PFSK-1 (cell line): Measurements from ENCODE around the gene ATXN1.

Experiments
- POLR2AphosphoS5 ChIP-seq: IDR thresholded peaks from 2 replicates; pipeline ENCODE4 v1.6.1; 2012; ENCODE audit warnings: low read depth, mild to moderate bottlenecking, control low read depth, low read length, moderate library complexity
- SIN3A ChIP-seq: IDR thresholded peaks from 2 replicates; pipeline ENCODE4 v1.6.1; 2012; ENCODE audit warnings: mild to moderate bottlenecking, low read length, moderate library complexity, borderline replicate concordance; ENCODE audit not compliant: insufficient read depth
- TAF1 ChIP-seq: IDR thresholded peaks from 2 replicates; pipeline ENCODE4 v1.6.1; 2012; ENCODE audit warnings: low read length, control low read depth, borderline replicate concordance; ENCODE audit not compliant: insufficient read depth
- TF ChIP-seq, protein P1 (sequence below), 2 experiments: IDR thresholded peaks; 2 replicates each; pipeline versions ENCODE4 v1.6.1 to v1.8.0; 2011 to 2012; ENCODE audit warnings: low read depth in 2 of 2, low read length in 2 of 2, control low read depth in 1 of 2, inconsistent platforms in 1 of 2, mild to moderate bottlenecking in 1 of 2, moderate library complexity in 1 of 2; ENCODE audit not compliant: insufficient read depth in 1 of 2

DNA sequence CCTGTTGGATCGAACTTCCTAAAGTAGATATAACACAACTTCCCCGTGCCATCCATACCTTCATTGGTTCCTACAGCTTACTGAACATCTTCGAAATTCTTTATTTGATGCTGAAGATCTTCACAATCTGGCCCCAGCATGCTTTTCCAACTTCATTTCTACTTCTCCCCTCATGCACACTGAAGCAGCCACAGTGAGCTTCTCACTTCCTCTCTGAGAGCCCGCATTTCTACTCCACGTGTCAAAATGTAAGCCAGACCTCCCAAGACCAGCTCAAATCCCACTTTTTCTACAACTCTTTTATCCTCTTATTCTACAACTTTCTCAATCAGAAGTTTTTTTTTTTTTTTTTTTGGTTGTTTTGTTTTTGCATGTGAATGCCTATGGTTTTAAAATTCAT, 268.1 kb downstream of the ATXN1 start:
- TF ChIP-seq TAF1 (no peak), POLR2AphosphoS5 (0 out of 2 replicates have a peak, but pooled peaks have one; percentile 13), SIN3A (no peak)
- TF ChIP-seq, protein P1, sequence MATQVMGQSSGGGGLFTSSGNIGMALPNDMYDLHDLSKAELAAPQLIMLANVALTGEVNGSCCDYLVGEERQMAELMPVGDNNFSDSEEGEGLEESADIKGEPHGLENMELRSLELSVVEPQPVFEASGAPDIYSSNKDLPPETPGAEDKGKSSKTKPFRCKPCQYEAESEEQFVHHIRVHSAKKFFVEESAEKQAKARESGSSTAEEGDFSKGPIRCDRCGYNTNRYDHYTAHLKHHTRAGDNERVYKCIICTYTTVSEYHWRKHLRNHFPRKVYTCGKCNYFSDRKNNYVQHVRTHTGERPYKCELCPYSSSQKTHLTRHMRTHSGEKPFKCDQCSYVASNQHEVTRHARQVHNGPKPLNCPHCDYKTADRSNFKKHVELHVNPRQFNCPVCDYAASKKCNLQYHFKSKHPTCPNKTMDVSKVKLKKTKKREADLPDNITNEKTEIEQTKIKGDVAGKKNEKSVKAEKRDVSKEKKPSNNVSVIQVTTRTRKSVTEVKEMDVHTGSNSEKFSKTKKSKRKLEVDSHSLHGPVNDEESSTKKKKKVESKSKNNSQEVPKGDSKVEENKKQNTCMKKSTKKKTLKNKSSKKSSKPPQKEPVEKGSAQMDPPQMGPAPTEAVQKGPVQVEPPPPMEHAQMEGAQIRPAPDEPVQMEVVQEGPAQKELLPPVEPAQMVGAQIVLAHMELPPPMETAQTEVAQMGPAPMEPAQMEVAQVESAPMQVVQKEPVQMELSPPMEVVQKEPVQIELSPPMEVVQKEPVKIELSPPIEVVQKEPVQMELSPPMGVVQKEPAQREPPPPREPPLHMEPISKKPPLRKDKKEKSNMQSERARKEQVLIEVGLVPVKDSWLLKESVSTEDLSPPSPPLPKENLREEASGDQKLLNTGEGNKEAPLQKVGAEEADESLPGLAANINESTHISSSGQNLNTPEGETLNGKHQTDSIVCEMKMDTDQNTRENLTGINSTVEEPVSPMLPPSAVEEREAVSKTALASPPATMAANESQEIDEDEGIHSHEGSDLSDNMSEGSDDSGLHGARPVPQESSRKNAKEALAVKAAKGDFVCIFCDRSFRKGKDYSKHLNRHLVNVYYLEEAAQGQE (IDR thresholded peaks at IDR 0.05; ENCODE audit: insufficient read depth in 1 of 2, low read depth in 2 of 2, low read length in 2 of 2), result no peak
